ENCODE results near the gene CCDC150. TPM values are rescaled to one million over a fixed set of nuclear protein-coding genes. Genes with fewer than 3 reads are reported as not detected.

CCDC150 gene
- total and polyA plus RNA-seq, 2 donors from 2014 or later = 2.3 to 7.3 TPM

DNA sequence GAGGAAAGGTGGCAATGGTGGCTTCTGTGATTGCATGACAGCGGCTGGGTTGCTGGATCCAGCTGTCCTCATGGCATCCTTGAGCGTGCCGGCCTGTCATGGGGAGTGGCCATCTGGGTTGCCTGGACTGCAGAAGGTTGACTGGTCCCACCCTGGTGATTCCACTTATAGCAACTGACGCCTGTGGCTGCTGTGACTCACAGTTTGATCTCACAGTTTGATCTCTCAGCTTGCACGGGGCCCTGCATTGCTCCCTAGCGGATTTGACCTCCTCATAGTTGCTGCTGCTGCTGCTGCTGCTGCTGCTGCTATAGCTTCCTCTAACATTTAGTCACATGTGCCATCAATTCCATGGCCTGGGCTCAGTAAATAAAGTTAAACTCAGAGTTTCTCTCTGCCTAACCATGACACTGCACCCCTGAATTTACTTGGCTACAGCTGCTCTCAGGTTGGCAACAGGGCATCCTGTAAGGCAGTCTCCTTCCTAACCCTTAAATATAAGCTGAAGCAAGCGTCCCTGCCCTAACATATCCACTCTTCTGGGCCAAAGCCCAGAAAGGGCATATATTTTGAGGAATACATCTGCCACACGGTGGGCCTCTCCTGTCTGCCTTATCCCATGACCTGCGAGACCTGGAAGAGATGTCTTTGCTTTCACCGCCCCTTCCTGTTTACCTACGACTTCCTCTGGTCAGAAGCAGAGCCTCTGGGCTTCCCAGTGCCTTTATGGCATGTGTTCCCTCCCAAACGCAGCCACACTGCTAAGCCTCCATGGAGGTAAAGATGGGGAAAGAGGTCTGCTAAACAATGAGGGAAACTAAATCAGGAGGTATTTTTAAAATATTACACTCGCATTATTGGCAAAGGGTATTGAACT is 37.8 kb upstream of the CCDC150 start:
- TF ChIP-seq, protein P1, sequence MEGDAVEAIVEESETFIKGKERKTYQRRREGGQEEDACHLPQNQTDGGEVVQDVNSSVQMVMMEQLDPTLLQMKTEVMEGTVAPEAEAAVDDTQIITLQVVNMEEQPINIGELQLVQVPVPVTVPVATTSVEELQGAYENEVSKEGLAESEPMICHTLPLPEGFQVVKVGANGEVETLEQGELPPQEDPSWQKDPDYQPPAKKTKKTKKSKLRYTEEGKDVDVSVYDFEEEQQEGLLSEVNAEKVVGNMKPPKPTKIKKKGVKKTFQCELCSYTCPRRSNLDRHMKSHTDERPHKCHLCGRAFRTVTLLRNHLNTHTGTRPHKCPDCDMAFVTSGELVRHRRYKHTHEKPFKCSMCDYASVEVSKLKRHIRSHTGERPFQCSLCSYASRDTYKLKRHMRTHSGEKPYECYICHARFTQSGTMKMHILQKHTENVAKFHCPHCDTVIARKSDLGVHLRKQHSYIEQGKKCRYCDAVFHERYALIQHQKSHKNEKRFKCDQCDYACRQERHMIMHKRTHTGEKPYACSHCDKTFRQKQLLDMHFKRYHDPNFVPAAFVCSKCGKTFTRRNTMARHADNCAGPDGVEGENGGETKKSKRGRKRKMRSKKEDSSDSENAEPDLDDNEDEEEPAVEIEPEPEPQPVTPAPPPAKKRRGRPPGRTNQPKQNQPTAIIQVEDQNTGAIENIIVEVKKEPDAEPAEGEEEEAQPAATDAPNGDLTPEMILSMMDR (IDR thresholded peaks at IDR 0.05; ENCODE audit: borderline replicate concordance, extremely low read depth, insufficient read depth) = no peak

DNA sequence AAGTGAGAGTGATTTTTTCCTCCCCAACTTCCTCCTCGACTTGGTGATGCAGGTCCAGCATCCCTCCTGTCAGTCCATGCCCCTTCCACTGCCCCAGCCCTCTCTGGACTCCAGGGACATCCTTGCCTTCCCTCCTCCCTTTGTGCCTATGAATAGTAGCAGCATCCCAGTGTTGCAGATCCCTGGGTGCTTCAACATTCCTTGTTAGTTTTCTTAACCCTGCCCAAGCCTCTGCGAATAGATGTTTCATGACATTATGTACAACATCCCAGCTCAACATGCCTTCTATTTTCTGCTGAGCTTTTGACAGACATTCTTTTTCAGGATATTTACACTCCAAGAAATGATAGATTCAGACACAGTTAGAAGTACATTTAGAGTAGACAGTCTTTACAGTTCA is 35.3 kb upstream of the CCDC150 start:
- Histone ChIP-seq H3K4me3 (ENCODE audit: low read length in 3 of 3) (no peak overlapping the region), H3K4me1 (ENCODE audit: control insufficient read depth in 2 of 3, insufficient read depth in 2 of 3, low read depth in 1 of 3, low read length in 3 of 3) (no peaks in the 10 kb centered on the region), H3K36me3 (ENCODE audit: control insufficient read depth in 2 of 3, insufficient read depth in 3 of 3, low read length in 3 of 3) (no peaks in the 10 kb centered on the region), H3K27ac (ENCODE audit: low read depth in 2 of 2, low read length in 2 of 2) (no peak overlapping the region), H3K9me3 (ENCODE audit: control insufficient read depth in 2 of 3, insufficient read depth in 1 of 3, low read length in 3 of 3) (no peaks in the 10 kb centered on the region), H3K9ac (ENCODE audit: low read length in 3 of 3) (no peak overlapping the region), H3K27me3 (ENCODE audit: control insufficient read depth, insufficient read depth, low read length) (no peaks in the 10 kb centered on the region)
- intact Hi-C loops (cut with DNase I) = no loop called here
- FAIRE-seq (no peak), DNase-seq (no peak)
- TF ChIP-seq, protein P1 (IDR thresholded peaks at IDR 0.05; ENCODE audit: borderline replicate concordance, extremely low read depth, insufficient read depth) = no peak

More for the DNA sequence above, 37.8 kb upstream of the CCDC150 start:
- no peaks in the 10 kb centered on the region for H3K36me3 ChIP-seq (ENCODE audit: control insufficient read depth in 2 of 3, insufficient read depth in 3 of 3, low read length in 3 of 3)
- no peak overlapping the region for H3K9ac ChIP-seq (ENCODE audit: low read length in 3 of 3)
- no peak overlapping the region for H3K4me3 ChIP-seq (ENCODE audit: low read length in 3 of 3)
- no peak overlapping the region for H3K27ac ChIP-seq (ENCODE audit: low read depth in 2 of 2, low read length in 2 of 2)
- H3K9me3 ChIP-seq (ENCODE audit: control insufficient read depth in 2 of 3, insufficient read depth in 1 of 3, low read length in 3 of 3) = no peaks in the 10 kb centered on the region
- DNase-seq (peak in 1 of 5 donors; percentile 20), FAIRE-seq (no peak)
- intact Hi-C loops (cut with DNase I) = no loop called here
- H3K4me1 ChIP-seq (ENCODE audit: control insufficient read depth in 2 of 3, insufficient read depth in 2 of 3, low read depth in 1 of 3, low read length in 3 of 3) = no peaks in the 10 kb centered on the region
- H3K27me3 ChIP-seq (ENCODE audit: control insufficient read depth, insufficient read depth, low read length) = no peaks in the 10 kb centered on the region

DNA sequence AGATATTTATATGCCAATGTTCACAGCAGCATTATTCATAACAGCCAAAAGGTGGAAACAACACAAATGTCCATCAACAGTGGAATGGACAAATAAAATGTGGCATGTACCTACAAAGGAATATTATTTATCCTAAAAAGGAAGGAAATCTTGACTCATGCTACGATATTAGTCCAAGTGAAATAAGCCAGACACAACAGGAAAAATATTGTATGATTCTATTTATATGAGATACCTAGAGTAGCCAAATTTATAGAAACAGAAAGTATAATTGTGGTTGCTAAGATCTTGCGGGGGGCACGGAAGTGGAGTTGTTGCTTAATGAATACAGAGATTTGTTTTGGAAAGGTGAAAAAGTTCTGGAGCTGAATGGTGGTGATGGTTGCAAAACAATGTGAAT is 33.0 kb upstream of the CCDC150 start:
- TF ChIP-seq, protein P1 (IDR thresholded peaks at IDR 0.05; ENCODE audit: borderline replicate concordance, extremely low read depth, insufficient read depth) = no peak
- DNase-seq (no peak), FAIRE-seq (no peak)
- Histone ChIP-seq H3K4me3 (ENCODE audit: low read length in 3 of 3) (no peak overlapping the region), H3K27ac (ENCODE audit: low read depth in 2 of 2, low read length in 2 of 2) (no peak overlapping the region), H3K36me3 (ENCODE audit: control insufficient read depth in 2 of 3, insufficient read depth in 3 of 3, low read length in 3 of 3) (no peaks in the 10 kb centered on the region), H3K27me3 (ENCODE audit: control insufficient read depth, insufficient read depth, low read length) (no peaks in the 10 kb centered on the region), H3K9me3 (ENCODE audit: control insufficient read depth in 2 of 3, insufficient read depth in 1 of 3, low read length in 3 of 3) (no peaks in the 10 kb centered on the region), H3K9ac (ENCODE audit: low read length in 3 of 3) (no peak overlapping the region), H3K4me1 (ENCODE audit: control insufficient read depth in 2 of 3, insufficient read depth in 2 of 3, low read depth in 1 of 3, low read length in 3 of 3) (no peaks in the 10 kb centered on the region)
- intact Hi-C loops (cut with DNase I) = no loop called here

Measured in kidney (tissue), 14 donors.